ENCODE measurements around the gene ZDHHC15.

GRCh38 chrX:75366861-75367260, 156.0 kb downstream of the ZDHHC15 start:
- TF ChIP-seq ZNF426 (tag by site-specific recombination; IDR thresholded peaks at IDR 0.05) (no peak), ZNF146 (tag by site-specific recombination; IDR thresholded peaks at IDR 0.05) (no peak), ZNF184 (tag by site-specific recombination; IDR thresholded peaks at IDR 0.05) (no peak), YY1 (tag by site-specific recombination; IDR thresholded peaks at IDR 0.05) (no peak), OVOL3 (tag by site-specific recombination; IDR thresholded peaks at IDR 0.05) (no peak), CTCF (tag by site-specific recombination; IDR thresholded peaks at IDR 0.05) (no peak), PRDM2 (tag by site-specific recombination; IDR thresholded peaks at IDR 0.05; ENCODE audit: borderline replicate concordance) (no peak), ZBTB49 (tag by site-specific recombination; IDR thresholded peaks at IDR 0.05; ENCODE audit: low read depth) (no peak)

Data from HEK293 (cell line).